Prostate gland (tissue), 2 donors: ENCODE measurements around the gene MTM1.

Source experiments
- POLR2AphosphoS5 ChIP-seq: sonication (generic); formaldehyde crosslinking; IDR thresholded peaks from one replicate; pipeline ENCODE4 v1.6.1; 2017; ENCODE audit warnings: antibody characterized with exemption
- TF ChIP-seq, protein P1 (sequence below), 4 experiments: fragments of 200-600 bp in 2 of 4; fragments of 450-650 bp in 2 of 4; sonication (generic) in 2 of 4; IDR thresholded peaks; 1 replicate in 3 of 4; 2 replicates in 1 of 4; pipeline ENCODE4 v1.5.1; 2016 to 2019; ENCODE audit warnings: antibody characterized with exemption in 4 of 4, mild to moderate bottlenecking in 2 of 4, moderate library complexity in 2 of 4

DNA sequence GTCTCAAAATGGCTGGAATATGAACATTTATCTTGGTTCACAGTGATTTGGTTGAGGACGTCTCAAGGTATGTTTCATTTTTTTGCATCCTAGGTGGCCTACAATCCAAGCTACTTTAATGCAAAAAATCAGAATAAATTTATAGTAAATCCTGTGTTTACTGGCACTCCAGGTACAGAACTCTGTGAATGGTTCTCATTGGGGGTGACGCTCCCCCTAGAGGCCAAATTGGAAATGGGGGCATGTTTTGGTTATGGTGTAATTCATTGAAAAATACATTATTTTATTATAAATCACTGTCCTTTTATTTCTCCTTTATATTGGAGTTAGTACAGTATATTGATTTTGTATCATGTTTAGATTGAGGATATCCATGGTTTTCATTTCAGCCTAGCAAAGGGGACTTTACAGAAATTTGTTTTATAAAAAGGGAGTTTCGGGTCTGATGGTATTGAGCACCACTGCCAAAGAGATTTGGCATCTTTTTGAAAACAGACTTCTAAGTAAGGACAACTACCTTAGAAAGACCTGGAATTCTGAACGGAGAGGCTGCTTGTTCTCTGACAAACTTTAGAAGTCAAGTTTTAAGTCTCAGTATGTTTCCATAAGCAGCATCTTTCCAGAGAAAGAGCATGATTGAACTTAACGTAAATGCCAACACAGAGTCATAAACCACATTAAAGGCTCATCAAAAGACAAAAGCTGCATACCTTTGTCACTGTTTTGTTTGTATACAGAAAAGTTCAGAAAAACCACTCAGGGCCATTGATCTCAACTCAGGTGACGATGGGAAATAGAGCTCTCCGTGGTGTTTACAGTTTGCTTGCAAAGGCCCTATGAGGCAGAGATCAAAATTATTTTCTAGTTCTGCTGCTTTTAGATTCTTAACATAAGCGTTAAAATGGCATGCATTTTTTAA is 19.4 kb downstream of the MTM1 start:
- no peak for TF ChIP-seq POLR2AphosphoS5
- TF ChIP-seq, protein P1, sequence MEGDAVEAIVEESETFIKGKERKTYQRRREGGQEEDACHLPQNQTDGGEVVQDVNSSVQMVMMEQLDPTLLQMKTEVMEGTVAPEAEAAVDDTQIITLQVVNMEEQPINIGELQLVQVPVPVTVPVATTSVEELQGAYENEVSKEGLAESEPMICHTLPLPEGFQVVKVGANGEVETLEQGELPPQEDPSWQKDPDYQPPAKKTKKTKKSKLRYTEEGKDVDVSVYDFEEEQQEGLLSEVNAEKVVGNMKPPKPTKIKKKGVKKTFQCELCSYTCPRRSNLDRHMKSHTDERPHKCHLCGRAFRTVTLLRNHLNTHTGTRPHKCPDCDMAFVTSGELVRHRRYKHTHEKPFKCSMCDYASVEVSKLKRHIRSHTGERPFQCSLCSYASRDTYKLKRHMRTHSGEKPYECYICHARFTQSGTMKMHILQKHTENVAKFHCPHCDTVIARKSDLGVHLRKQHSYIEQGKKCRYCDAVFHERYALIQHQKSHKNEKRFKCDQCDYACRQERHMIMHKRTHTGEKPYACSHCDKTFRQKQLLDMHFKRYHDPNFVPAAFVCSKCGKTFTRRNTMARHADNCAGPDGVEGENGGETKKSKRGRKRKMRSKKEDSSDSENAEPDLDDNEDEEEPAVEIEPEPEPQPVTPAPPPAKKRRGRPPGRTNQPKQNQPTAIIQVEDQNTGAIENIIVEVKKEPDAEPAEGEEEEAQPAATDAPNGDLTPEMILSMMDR (IDR thresholded peaks at IDR 0.05) = peak in 2 of 4 experiments; percentile 24 to 32
